Measurements from ENCODE around the gene OSBP.
A peak's percentile ranks its signal among the peaks of the same experiment; 100 is the strongest.

OSBP gene

DNA sequence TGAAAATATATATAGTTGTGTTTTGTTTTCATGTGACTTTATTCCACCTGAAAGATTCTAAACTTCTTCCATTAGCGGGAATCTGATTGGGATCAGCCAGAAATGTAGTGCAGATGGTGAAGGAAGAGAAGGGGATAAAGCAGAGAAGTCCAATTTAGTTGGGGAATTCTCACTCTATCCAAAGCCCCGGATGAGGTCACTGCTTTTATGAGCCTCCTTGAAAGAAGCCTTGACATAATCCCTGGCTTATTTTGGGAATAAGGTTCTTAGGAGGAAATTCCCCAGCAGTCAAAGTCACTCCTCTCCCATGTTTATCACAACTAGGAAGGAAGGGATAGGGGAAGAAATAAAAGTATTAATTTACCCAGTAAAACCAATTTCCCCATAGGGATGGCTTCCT, 41.1 kb downstream of the OSBP start:
- no peak overlapping the region for H3K4me3 ChIP-seq (ENCODE audit: low read depth, low read length)
- POLR2A ChIA-PET = no interaction called here
- TF ChIP-seq, protein P1, sequence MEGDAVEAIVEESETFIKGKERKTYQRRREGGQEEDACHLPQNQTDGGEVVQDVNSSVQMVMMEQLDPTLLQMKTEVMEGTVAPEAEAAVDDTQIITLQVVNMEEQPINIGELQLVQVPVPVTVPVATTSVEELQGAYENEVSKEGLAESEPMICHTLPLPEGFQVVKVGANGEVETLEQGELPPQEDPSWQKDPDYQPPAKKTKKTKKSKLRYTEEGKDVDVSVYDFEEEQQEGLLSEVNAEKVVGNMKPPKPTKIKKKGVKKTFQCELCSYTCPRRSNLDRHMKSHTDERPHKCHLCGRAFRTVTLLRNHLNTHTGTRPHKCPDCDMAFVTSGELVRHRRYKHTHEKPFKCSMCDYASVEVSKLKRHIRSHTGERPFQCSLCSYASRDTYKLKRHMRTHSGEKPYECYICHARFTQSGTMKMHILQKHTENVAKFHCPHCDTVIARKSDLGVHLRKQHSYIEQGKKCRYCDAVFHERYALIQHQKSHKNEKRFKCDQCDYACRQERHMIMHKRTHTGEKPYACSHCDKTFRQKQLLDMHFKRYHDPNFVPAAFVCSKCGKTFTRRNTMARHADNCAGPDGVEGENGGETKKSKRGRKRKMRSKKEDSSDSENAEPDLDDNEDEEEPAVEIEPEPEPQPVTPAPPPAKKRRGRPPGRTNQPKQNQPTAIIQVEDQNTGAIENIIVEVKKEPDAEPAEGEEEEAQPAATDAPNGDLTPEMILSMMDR (IDR thresholded peaks at IDR 0.05; ENCODE audit: insufficient read depth, low read length, missing control alignments) = no peak
- CTCF ChIA-PET = no interaction called here
- no peak for DNase-seq (ENCODE audit: low read depth, low spot score)

- TF ChIP-seq, protein P1 (IDR thresholded peaks at IDR 0.05; ENCODE audit: insufficient read depth, low read length, missing control alignments) = no peak
- CTCF ChIA-PET = interaction anchor here (1.1 kb wide), 2 partner anchors 11 to 107 kb away, joined by 4 to 5 read pairs; no protein-coding TSS in a partner anchor
- H3K4me3 ChIP-seq (ENCODE audit: low read depth, low read length) = no peak overlapping the region
- POLR2A ChIA-PET = interaction anchor here (0.6 to 1.1 kb wide), 2 partner anchors 23 to 43 kb away, joined by 4 read pairs; no protein-coding TSS in a partner anchor
- DNase-seq (ENCODE audit: low read depth, low spot score) = peak; percentile 58
Measured at GRCh38 chr11:59573216-59573615, 42.4 kb downstream of the OSBP start.

DNA sequence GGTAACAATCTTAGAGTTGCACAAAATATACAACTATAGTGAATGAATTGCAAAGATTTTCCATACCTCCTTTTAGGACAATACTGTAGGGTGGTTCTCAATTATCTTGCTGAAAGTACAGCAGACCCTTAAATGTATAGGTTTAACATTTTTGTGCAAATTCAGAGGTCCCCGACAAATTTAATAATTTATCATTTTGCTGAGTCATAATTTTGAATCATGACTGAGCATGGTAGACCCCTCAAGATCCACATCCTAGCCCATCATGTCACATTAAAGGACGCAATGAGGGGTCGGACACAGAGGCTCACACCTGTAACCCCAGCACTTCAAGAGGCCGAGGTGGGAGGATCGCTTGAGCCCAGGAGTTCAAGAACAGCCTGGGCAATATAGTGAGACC, 43.5 kb downstream of the OSBP start:
- ChIA-PET CTCF (interaction anchor here (1.1 kb wide), 1 partner anchor 10 kb away, joined by 5 read pairs; no protein-coding TSS in a partner anchor), POLR2A (no interaction called here)
- no peak overlapping the region for H3K4me3 ChIP-seq (ENCODE audit: low read depth, low read length)
- no peak for DNase-seq (ENCODE audit: low read depth, low spot score)
- TF ChIP-seq, protein P1 (IDR thresholded peaks at IDR 0.05; ENCODE audit: insufficient read depth, low read length, missing control alignments) = no peak

GRCh38 chr11:59562292-59562691, 53.3 kb downstream of the OSBP start:
- TF ChIP-seq, protein P1 (IDR thresholded peaks at IDR 0.05; ENCODE audit: insufficient read depth, low read length, missing control alignments) = no peak
- no peak for DNase-seq (ENCODE audit: low read depth, low spot score)
- ChIA-PET CTCF (interaction anchor here (2.0 kb wide), 1 partner anchor 10 kb away, joined by 5 read pairs; no protein-coding TSS in a partner anchor), POLR2A (interaction anchor here (1.4 kb wide), 1 partner anchor 53 kb away, joined by 3 read pairs; the partner anchor contains the start of gene OSBP)
- no peak overlapping the region for H3K4me3 ChIP-seq (ENCODE audit: low read depth, low read length)

GRCh38 chr11:59560702-59561473, 54.7 kb downstream of the OSBP start:
- ChIA-PET CTCF (interaction anchor here (0.7 to 1.0 kb wide), 2 partner anchors 119 to 358 kb away, joined by 4 read pairs; no protein-coding TSS in a partner anchor), POLR2A (interaction anchor here (1.2 to 1.5 kb wide), 2 partner anchors 9 to 108 kb away, joined by 4 read pairs; partner anchors contain the start of gene PATL1)
- peak overlapping the region; percentile 94 for H3K4me3 ChIP-seq (ENCODE audit: low read depth, low read length)
- no peak for DNase-seq (ENCODE audit: low read depth, low spot score)
- TF ChIP-seq, protein P1 (IDR thresholded peaks at IDR 0.05; ENCODE audit: insufficient read depth, low read length, missing control alignments) = no peak

DNA sequence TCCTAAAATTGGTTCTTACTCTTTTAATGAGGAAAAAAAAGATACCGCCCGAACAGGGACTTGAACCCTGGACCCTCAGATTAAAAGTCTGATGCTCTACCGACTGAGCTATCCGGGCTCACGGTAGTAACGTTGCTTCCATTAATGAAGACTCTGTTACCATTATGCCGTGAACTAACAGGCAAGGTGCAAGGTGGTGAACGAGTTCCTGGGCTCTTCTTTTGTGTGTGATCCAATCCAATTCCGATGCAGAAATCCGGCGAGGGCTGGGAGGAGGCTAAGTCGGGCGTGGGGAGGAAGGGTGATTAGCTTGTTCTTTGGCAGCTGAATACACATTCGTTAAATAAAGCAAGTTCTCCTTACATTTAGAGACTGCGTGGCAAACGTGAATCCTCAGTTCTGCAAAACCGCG, 55.3 kb downstream of the OSBP start:
- no peak for DNase-seq (ENCODE audit: low read depth, low spot score)
- TF ChIP-seq, protein P1 (IDR thresholded peaks at IDR 0.05; ENCODE audit: insufficient read depth, low read length, missing control alignments) = no peak
- peak overlapping the region; percentile 94 for H3K4me3 ChIP-seq (ENCODE audit: low read depth, low read length)
- POLR2A ChIA-PET = interaction anchor here (1.2 to 1.5 kb wide), 2 partner anchors 9 to 109 kb away, joined by 4 read pairs; partner anchors contain the start of gene PATL1
- CTCF ChIA-PET = interaction anchor here (0.7 to 1.0 kb wide), 3 partner anchors 23 to 358 kb away, joined by 3 to 4 read pairs (median 4); no protein-coding TSS in a partner anchor

All from AG04449 (cell line).